Measurements from ENCODE around the gene COBL. TPM values are rescaled to one million over a fixed set of nuclear protein-coding genes. Genes with fewer than 3 reads are reported as not detected.

The COBL gene
- total and polyA plus RNA-seq, 9 of the 15 experiments (the other 6 are each of a cell fraction or from before 2014, with no cell fraction given): 0.01 to 2.4 (median 0.09) TPM; not detected in 3

- TF ChIP-seq NCOA2 (IDR thresholded peaks at IDR 0.05; ENCODE audit: partially characterized antibody in 2 of 2): no peak
Observed at GRCh38 chr7:51259766-51260165, 56.8 kb downstream of the COBL start (continued).

GRCh38 chr7:51256916-51257315, 59.7 kb downstream of the COBL start:
- ChIA-PET CTCF (ENCODE audit: low intra/inter-chr PET ratio) (no interaction called here), POLR2A (interaction anchor here (0.6 kb wide), 1 partner anchor 120 kb away, joined by 3 read pairs; no protein-coding TSS in a partner anchor)
- no peak for DNase-seq (ENCODE audit: extremely low read depth in 1 of 4, low spot score in 3 of 4)

More at GRCh38 chr7:51256916-51257315, 59.7 kb downstream of the COBL start:
- Histone ChIP-seq H3K4me3 (no peak overlapping the region), H3K36me3 (ENCODE audit: control insufficient read depth, insufficient read depth, low read length) (no peaks in the 10 kb centered on the region), H3K4me1 (replicated peaks in 1 of 2; ENCODE audit: control insufficient read depth in 2 of 2, insufficient read depth in 2 of 2, low read length in 2 of 2) (no peaks in the 10 kb centered on the region), H3K79me2 (ENCODE audit: control insufficient read depth, insufficient read depth, low read length) (no peaks in the 10 kb centered on the region), H3K9ac (ENCODE audit: insufficient read depth in 1 of 2, low read depth in 2 of 2, low read length in 2 of 2) (no peak overlapping the region), H4K20me1 (replicated peaks; ENCODE audit: control insufficient read depth, insufficient read depth, low read length) (no peaks in the 10 kb centered on the region), H3K9me1 (ENCODE audit: control insufficient read depth, insufficient read depth, low read length) (no peaks in the 10 kb centered on the region), H3K9me3 (replicated peaks; ENCODE audit: control insufficient read depth, insufficient read depth, low read depth, low read length) (no peaks in the 10 kb centered on the region), H3K27ac (ENCODE audit: extremely low read depth, low read depth, low read length) (no peak overlapping the region), H2AFZ (ENCODE audit: low read depth, low read length) (no peak overlapping the region), H3K4me2 (ENCODE audit: insufficient read depth, low read length) (no peak overlapping the region), H3K27me3 (ENCODE audit: control insufficient read depth in 2 of 2, insufficient read depth in 2 of 2, low read length in 2 of 2) (peaks cover 0 to 15% of the 10 kb centered on the region in 2 experiments; a peak in 2 of 5 replicates)
- FAIRE-seq: no peak
- WGBS (ENCODE audit: insufficient coverage, low coverage, missing lambda C conversion rate): 1% methylated on average over 4 of the region's 4 CpGs
- intact Hi-C loops (cut with micrococcal nuclease) (no loop called here), in situ Hi-C loops (cut with MboI) (no loop called here)
- TF ChIP-seq CHD4 (IDR thresholded peaks at IDR 0.05; ENCODE audit: insufficient read depth, insufficient replicate concordance, low read depth, low read length, poor library complexity, severe bottlenecking) (no peak), IRF1 (CRISPR knock-in tag; IDR thresholded peaks at IDR 0.05; ENCODE audit: borderline replicate concordance) (no peak), TOE1 (IDR thresholded peaks at IDR 0.05; ENCODE audit: borderline replicate concordance) (no peak), TOE1 (CRISPR knock-in tag; IDR thresholded peaks at IDR 0.05; ENCODE audit: borderline replicate concordance, low read depth) (no peak), ATF4 (CRISPR knock-in tag; IDR thresholded peaks at IDR 0.05) (no peak), KDM5B (IDR thresholded peaks at IDR 0.05; ENCODE audit: insufficient replicate concordance, low read depth, low read length) (no peak)
- no TSS peak for BruUV-seq (replicated peaks)
- no peak for ATAC-seq
